ENCODE measurements around the gene NKX2-3. TPM values are rescaled to one million over a fixed set of nuclear protein-coding genes. Genes with fewer than 3 reads are reported as not detected.

Gene NKX2-3
- total and polyA plus RNA-seq, 9 of the 15 experiments (the other 6 are each of a cell fraction or from before 2014, with no cell fraction given) = not detected

DNA sequence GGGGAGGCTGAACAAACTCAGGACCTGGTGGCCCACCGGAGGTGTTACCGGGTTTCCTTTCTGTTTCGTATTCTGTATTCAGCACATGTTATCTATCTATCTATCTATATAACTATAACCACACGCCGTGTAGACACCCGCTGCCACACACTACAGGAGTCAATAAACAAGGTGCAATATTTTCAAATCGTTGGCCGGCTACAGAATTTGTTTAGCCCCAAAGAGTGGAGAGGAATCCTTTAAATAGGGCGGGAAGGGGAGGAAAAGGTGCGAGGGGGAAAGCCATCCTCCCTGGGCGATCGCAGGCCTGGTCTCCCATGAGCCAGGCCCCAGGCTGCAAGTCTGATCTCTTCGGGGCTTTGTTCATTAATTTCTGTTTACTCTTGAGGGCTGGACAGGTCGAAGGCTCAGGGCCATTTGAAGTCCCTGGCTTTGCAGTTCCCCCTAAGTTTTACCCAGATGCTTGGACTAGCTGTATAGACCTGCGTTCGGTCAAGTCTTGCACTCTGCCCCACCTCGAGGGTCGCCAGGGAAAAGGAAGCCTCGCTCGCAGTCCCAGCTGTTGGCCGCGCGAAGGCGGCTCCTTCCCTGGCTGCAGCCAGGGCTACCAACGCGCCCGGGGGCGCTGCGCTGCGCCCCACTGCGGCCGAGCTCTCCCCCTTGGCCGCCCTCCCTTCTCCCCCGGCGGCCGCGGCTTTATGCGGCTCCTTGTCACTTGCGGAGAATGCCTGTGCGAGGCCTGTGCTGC, 3.8 kb downstream of the NKX2-3 start:
- ATAC-seq = no peak
- H3K36me3 ChIP-seq (ENCODE audit: control insufficient read depth, insufficient read depth, low read length) = no peaks in the 10 kb centered on the region
- POLR2A ChIA-PET = interaction anchor here (0.6 kb wide), 1 partner anchor 315 kb away, joined by 3 read pairs; no protein-coding TSS in a partner anchor
- no peak for FAIRE-seq
- no peak overlapping the region for H3K4me3 ChIP-seq
- H2AFZ ChIP-seq (ENCODE audit: low read depth, low read length) = no peak overlapping the region
- no peak overlapping the region for H3K27ac ChIP-seq (ENCODE audit: extremely low read depth, low read depth, low read length)
- no peaks in the 10 kb centered on the region; the same call in 1 of the 2 replicates for H3K9me3 ChIP-seq (replicated peaks; ENCODE audit: control insufficient read depth, insufficient read depth, low read depth, low read length)
- no TSS peak for BruUV-seq (replicated peaks)
- no peak overlapping the region for H3K9ac ChIP-seq (ENCODE audit: insufficient read depth in 1 of 2, low read depth in 2 of 2, low read length in 2 of 2)
- intact Hi-C loops (cut with micrococcal nuclease) = no loop called here
- peaks cover 14 to 76% of the 10 kb centered on the region in 2 experiments; a peak in 4 of 5 replicates for H3K27me3 ChIP-seq (ENCODE audit: control insufficient read depth in 2 of 2, insufficient read depth in 2 of 2, low read length in 2 of 2)
- no peaks in the 10 kb centered on the region for H3K79me2 ChIP-seq (ENCODE audit: control insufficient read depth, insufficient read depth, low read length)
- in situ Hi-C loops (cut with MboI) = no loop called here
- 32% methylated on average over 27 of the region's 40 CpGs for WGBS (ENCODE audit: insufficient coverage, low coverage, missing lambda C conversion rate)
- peaks cover 0 to 16% of the 10 kb centered on the region in 2 experiments; a peak in 2 of 5 replicates for H3K4me1 ChIP-seq (replicated peaks in 1 of 2; ENCODE audit: control insufficient read depth in 2 of 2, insufficient read depth in 2 of 2, low read length in 2 of 2)
- no peaks in the 10 kb centered on the region for H3K9me1 ChIP-seq (ENCODE audit: control insufficient read depth, insufficient read depth, low read length)
- no peak for TF ChIP-seq HDAC2 (IDR thresholded peaks at IDR 0.05)
- TF ChIP-seq, protein P1, sequence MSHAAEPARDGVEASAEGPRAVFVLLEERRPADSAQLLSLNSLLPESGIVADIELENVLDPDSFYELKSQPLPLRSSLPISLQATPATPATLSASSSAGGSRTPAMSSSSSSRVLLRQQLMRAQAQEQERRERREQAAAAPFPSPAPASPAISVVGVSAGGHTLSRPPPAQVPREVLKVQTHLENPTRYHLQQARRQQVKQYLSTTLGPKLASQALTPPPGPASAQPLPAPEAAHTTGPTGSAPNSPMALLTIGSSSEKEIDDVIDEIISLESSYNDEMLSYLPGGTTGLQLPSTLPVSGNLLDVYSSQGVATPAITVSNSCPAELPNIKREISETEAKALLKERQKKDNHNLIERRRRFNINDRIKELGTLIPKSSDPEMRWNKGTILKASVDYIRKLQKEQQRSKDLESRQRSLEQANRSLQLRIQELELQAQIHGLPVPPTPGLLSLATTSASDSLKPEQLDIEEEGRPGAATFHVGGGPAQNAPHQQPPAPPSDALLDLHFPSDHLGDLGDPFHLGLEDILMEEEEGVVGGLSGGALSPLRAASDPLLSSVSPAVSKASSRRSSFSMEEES (CRISPR knock-in tag; IDR thresholded peaks at IDR 0.05) = no peak
- TF ChIP-seq ZNF324 (CRISPR knock-in tag; IDR thresholded peaks at IDR 0.05) = no peak
- TF ChIP-seq, protein P2, sequence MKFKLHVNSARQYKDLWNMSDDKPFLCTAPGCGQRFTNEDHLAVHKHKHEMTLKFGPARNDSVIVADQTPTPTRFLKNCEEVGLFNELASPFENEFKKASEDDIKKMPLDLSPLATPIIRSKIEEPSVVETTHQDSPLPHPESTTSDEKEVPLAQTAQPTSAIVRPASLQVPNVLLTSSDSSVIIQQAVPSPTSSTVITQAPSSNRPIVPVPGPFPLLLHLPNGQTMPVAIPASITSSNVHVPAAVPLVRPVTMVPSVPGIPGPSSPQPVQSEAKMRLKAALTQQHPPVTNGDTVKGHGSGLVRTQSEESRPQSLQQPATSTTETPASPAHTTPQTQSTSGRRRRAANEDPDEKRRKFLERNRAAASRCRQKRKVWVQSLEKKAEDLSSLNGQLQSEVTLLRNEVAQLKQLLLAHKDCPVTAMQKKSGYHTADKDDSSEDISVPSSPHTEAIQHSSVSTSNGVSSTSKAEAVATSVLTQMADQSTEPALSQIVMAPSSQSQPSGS (CRISPR knock-in tag; IDR thresholded peaks at IDR 0.05) = no peak
- no peak for TF ChIP-seq ETV1 (tag; conservative IDR thresholded peaks at IDR 0.05; ENCODE audit: low read depth)
- TF ChIP-seq, protein P3, sequence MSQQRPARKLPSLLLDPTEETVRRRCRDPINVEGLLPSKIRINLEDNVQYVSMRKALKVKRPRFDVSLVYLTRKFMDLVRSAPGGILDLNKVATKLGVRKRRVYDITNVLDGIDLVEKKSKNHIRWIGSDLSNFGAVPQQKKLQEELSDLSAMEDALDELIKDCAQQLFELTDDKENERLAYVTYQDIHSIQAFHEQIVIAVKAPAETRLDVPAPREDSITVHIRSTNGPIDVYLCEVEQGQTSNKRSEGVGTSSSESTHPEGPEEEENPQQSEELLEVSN (IDR thresholded peaks at IDR 0.05; ENCODE audit: borderline replicate concordance in 1 of 2, extremely low read depth in 1 of 2, insufficient read depth in 1 of 2, insufficient read length in 1 of 2, low read depth in 1 of 2, low read length in 1 of 2, poor library complexity in 1 of 2, severe bottlenecking in 1 of 2) = peak in 1 of 2 experiments; percentile 18
- TF ChIP-seq MAFK (IDR thresholded peaks at IDR 0.05; ENCODE audit: low read length) = no peak
- DNase-seq (ENCODE audit: extremely low read depth in 1 of 4, low spot score in 3 of 4) = no peak
- H3K4me2 ChIP-seq (ENCODE audit: insufficient read depth, low read length) = no peak overlapping the region
- CTCF ChIA-PET (ENCODE audit: low intra/inter-chr PET ratio) = no interaction called here
- H4K20me1 ChIP-seq (replicated peaks; ENCODE audit: control insufficient read depth, insufficient read depth, low read length) = no peaks in the 10 kb centered on the region
